ENCODE results near the gene PTPA.
"Not testable (repeated sequence)": the region's sequence is repeated elsewhere in the genome, so short reads cannot be mapped to it uniquely, and the experiment has no call there.

PTPA gene

GRCh38 chr9:129177791-129178567 is 66.8 kb downstream of the PTPA start, which contains the start of gene IER5L:
Gene IER5L (minus strand): TSS chr9:129178261. CDS start chr9:129178052, 209 bp downstream.
- peak; percentile 99 for DNase-seq (ENCODE audit: low spot score)

- DNase-seq (ENCODE audit: low spot score), result no peak
These were observed 67.6 kb downstream of the PTPA start for GRCh38 chr9:129178568-129179382.

- no peak for DNase-seq (ENCODE audit: low spot score)
These were observed 70.0 kb downstream of the PTPA start for GRCh38 chr9:129181246-129181645.

- no peak for DNase-seq (ENCODE audit: low spot score)
These were observed 70.9 kb downstream of the PTPA start for GRCh38 chr9:129182122-129182521.

- DNase-seq (ENCODE audit: low spot score), result peak; percentile 82
These were observed 71.6 kb downstream of the PTPA start for GRCh38 chr9:129182625-129183494.

- no peak for DNase-seq (ENCODE audit: low spot score)
These were observed 72.4 kb downstream of the PTPA start for GRCh38 chr9:129183495-129184218.

GRCh38 chr9:129184219-129184524 is 73.0 kb downstream of the PTPA start:
- no peak for DNase-seq (ENCODE audit: low spot score)

- no peak for DNase-seq (ENCODE audit: low spot score)
These were observed 73.4 kb downstream of the PTPA start for GRCh38 chr9:129184596-129185122.

GRCh38 chr9:129185402-129185801 is 74.2 kb downstream of the PTPA start:
- DNase-seq (ENCODE audit: low spot score), result no peak

- no peak for DNase-seq (ENCODE audit: low spot score)
These were observed 74.8 kb downstream of the PTPA start for GRCh38 chr9:129185991-129186390.

GRCh38 chr9:129187042-129187441 is 75.8 kb downstream of the PTPA start:
- DNase-seq (ENCODE audit: low spot score), result no peak

- not testable (repeated sequence) for DNase-seq (ENCODE audit: low spot score)
These were observed 78.8 kb downstream of the PTPA start for GRCh38 chr9:129189971-129190370.

GRCh38 chr9:129191234-129191633 is 80.0 kb downstream of the PTPA start:
- no peak for DNase-seq (ENCODE audit: low spot score)

GRCh38 chr9:129193655-129194054 is 82.4 kb downstream of the PTPA start:
- DNase-seq (ENCODE audit: low spot score), result no peak

GRCh38 chr9:129194221-129194620 is 83.0 kb downstream of the PTPA start:
- no peak for DNase-seq (ENCODE audit: low spot score)

- no peak for DNase-seq (ENCODE audit: low spot score)
These were observed 84.4 kb downstream of the PTPA start for GRCh38 chr9:129195606-129196005.

- DNase-seq (ENCODE audit: low spot score), result not testable (repeated sequence)
These were observed 85.8 kb downstream of the PTPA start for GRCh38 chr9:129197045-129197444.

GRCh38 chr9:129197978-129198318 is 86.7 kb downstream of the PTPA start:
- DNase-seq (ENCODE audit: low spot score), result no peak
